ENCODE measurements around the gene SCAMP2.

SCAMP2 gene

GRCh38 chr15:74808078-74808839 lies 64.9 kb downstream of the SCAMP2 start:
- Mint-ChIP-seq H3K27me3 (peaks cover 25% of the 10 kb centered on the region), H3K9me3 (no peaks in the 10 kb centered on the region), H3K4me3 (no peak overlapping the region), H3K27ac (peak overlapping the region; percentile 77), H3K4me1 (peaks cover 14% of the 10 kb centered on the region), H3K36me3 (peaks cover 11% of the 10 kb centered on the region)
- CTCF ChIA-PET: interaction anchor here (0.9 to 5.9 kb wide), 2 partner anchors 38 to 94 kb away, joined by 3 to 48 read pairs; no protein-coding TSS in a partner anchor
- no peak for DNase-seq

GRCh38 chr15:74807282-74807681 lies 65.9 kb downstream of the SCAMP2 start:
- Mint-ChIP-seq H3K27me3 (peaks cover 20% of the 10 kb centered on the region), H3K36me3 (peaks cover 15% of the 10 kb centered on the region), H3K4me3 (no peak overlapping the region), H3K27ac (no peak overlapping the region), H3K9me3 (no peaks in the 10 kb centered on the region), H3K4me1 (peaks cover 14% of the 10 kb centered on the region)
- CTCF ChIA-PET: interaction anchor here (0.7 to 5.9 kb wide), 2 partner anchors 23 to 37 kb away, joined by 3 to 48 read pairs; no protein-coding TSS in a partner anchor
- DNase-seq: no peak

GRCh38 chr15:74804935-74805334 lies 68.2 kb downstream of the SCAMP2 start:
- DNase-seq: no peak
- H3K4me1 Mint-ChIP-seq: peaks cover 20% of the 10 kb centered on the region
- peaks cover 31% of the 10 kb centered on the region for H3K36me3 Mint-ChIP-seq
- peaks cover 18% of the 10 kb centered on the region for H3K27me3 Mint-ChIP-seq
- no peaks in the 10 kb centered on the region for H3K9me3 Mint-ChIP-seq
- CTCF ChIA-PET: interaction anchor here (0.6 to 5.9 kb wide), 6 partner anchors 9 to 173 kb away, joined by 3 to 48 read pairs (median 3); no protein-coding TSS in a partner anchor
- no peak overlapping the region for H3K4me3 Mint-ChIP-seq
- peak overlapping the region; percentile 71 for H3K27ac Mint-ChIP-seq

- no peak overlapping the region for H3K4me3 Mint-ChIP-seq
- peak overlapping the region; percentile 7 for H3K27ac Mint-ChIP-seq
- peaks cover under 1% of the 10 kb centered on the region for H3K27me3 Mint-ChIP-seq
- H3K36me3 Mint-ChIP-seq: peaks cover 44% of the 10 kb centered on the region
- H3K4me1 Mint-ChIP-seq: peaks cover 39% of the 10 kb centered on the region
- CTCF ChIA-PET: interaction anchor here (1.0 to 5.9 kb wide), 3 partner anchors 9 to 32 kb away, joined by 3 to 48 read pairs (median 3); no protein-coding TSS in a partner anchor
- no peaks in the 10 kb centered on the region for H3K9me3 Mint-ChIP-seq
- DNase-seq: no peak
Measured at GRCh38 chr15:74802862-74803447, 70.2 kb downstream of the SCAMP2 start.

GRCh38 chr15:74802290-74802689 lies 70.9 kb downstream of the SCAMP2 start:
- CTCF ChIA-PET: interaction anchor here (1.0 to 1.3 kb wide), 2 partner anchors 8 to 24 kb away, joined by 3 read pairs; no protein-coding TSS in a partner anchor
- Mint-ChIP-seq H3K9me3 (no peaks in the 10 kb centered on the region), H3K27me3 (no peaks in the 10 kb centered on the region), H3K4me3 (no peak overlapping the region), H3K4me1 (peaks cover 46% of the 10 kb centered on the region), H3K27ac (no peak overlapping the region), H3K36me3 (peaks cover 48% of the 10 kb centered on the region)
- DNase-seq: no peak

- Mint-ChIP-seq H3K4me1 (peaks cover 47% of the 10 kb centered on the region), H3K4me3 (no peak overlapping the region), H3K27ac (peak overlapping the region; percentile 60), H3K9me3 (no peaks in the 10 kb centered on the region), H3K36me3 (peaks cover 49% of the 10 kb centered on the region), H3K27me3 (no peaks in the 10 kb centered on the region)
- DNase-seq: no peak
- CTCF ChIA-PET: interaction anchor here (0.8 to 15.9 kb wide), 7 partner anchors 8 to 169 kb away, joined by 3 to 880 read pairs (median 3); partner anchors contain the start of gene CSK
Measured at GRCh38 chr15:74801311-74801997, 71.7 kb downstream of the SCAMP2 start.

GRCh38 chr15:74800559-74801094 lies 72.5 kb downstream of the SCAMP2 start:
- Mint-ChIP-seq H3K27ac (no peak overlapping the region), H3K4me3 (no peak overlapping the region), H3K9me3 (no peaks in the 10 kb centered on the region), H3K27me3 (no peaks in the 10 kb centered on the region), H3K4me1 (peaks cover 52% of the 10 kb centered on the region), H3K36me3 (peaks cover 52% of the 10 kb centered on the region)
- no peak for DNase-seq
- CTCF ChIA-PET: interaction anchor here (0.8 to 15.9 kb wide), 8 partner anchors 9 to 168 kb away, joined by 3 to 880 read pairs (median 3); partner anchors contain the start of gene CSK

- H3K36me3 Mint-ChIP-seq: peaks cover 55% of the 10 kb centered on the region
- peaks cover 58% of the 10 kb centered on the region for H3K4me1 Mint-ChIP-seq
- H3K9me3 Mint-ChIP-seq: no peaks in the 10 kb centered on the region
- H3K27ac Mint-ChIP-seq: peak overlapping the region; percentile 81
- CTCF ChIA-PET: interaction anchor here (0.6 to 15.9 kb wide), 17 partner anchors 9 to 168 kb away, joined by 3 to 880 read pairs (median 3); partner anchors contain the start of genes CPLX3 and CSK
- no peaks in the 10 kb centered on the region for H3K27me3 Mint-ChIP-seq
- peak; percentile 89 for DNase-seq
- no peak overlapping the region for H3K4me3 Mint-ChIP-seq
Measured at GRCh38 chr15:74799856-74800558, 73.2 kb downstream of the SCAMP2 start.

GRCh38 chr15:74799255-74799855 lies 73.8 kb downstream of the SCAMP2 start:
- DNase-seq: peak; percentile 51
- H3K27ac Mint-ChIP-seq: peak overlapping the region; percentile 81
- H3K9me3 Mint-ChIP-seq: no peaks in the 10 kb centered on the region
- H3K27me3 Mint-ChIP-seq: no peaks in the 10 kb centered on the region
- peaks cover 62% of the 10 kb centered on the region for H3K4me1 Mint-ChIP-seq
- H3K4me3 Mint-ChIP-seq: no peak overlapping the region
- CTCF ChIA-PET: interaction anchor here (0.6 to 15.9 kb wide), 15 partner anchors 8 to 166 kb away, joined by 3 to 880 read pairs (median 3); partner anchors contain the start of genes CPLX3 and CSK
- H3K36me3 Mint-ChIP-seq: peaks cover 56% of the 10 kb centered on the region

GRCh38 chr15:74798388-74799254 lies 74.5 kb downstream of the SCAMP2 start:
- H3K36me3 Mint-ChIP-seq: peaks cover 50% of the 10 kb centered on the region
- CTCF ChIA-PET: interaction anchor here (0.9 to 15.9 kb wide), 12 partner anchors 7 to 165 kb away, joined by 3 to 880 read pairs (median 4); partner anchors contain the start of gene CSK
- DNase-seq: no peak
- H3K27ac Mint-ChIP-seq: peak overlapping the region; percentile 81
- H3K4me3 Mint-ChIP-seq: no peak overlapping the region
- H3K9me3 Mint-ChIP-seq: no peaks in the 10 kb centered on the region
- H3K4me1 Mint-ChIP-seq: peaks cover 61% of the 10 kb centered on the region
- H3K27me3 Mint-ChIP-seq: no peaks in the 10 kb centered on the region

- Mint-ChIP-seq H3K4me1 (peaks cover 86% of the 10 kb centered on the region), H3K36me3 (peaks cover 48% of the 10 kb centered on the region), H3K4me3 (no peak overlapping the region), H3K27ac (peak overlapping the region; percentile 88), H3K27me3 (no peaks in the 10 kb centered on the region), H3K9me3 (no peaks in the 10 kb centered on the region)
- CTCF ChIA-PET: interaction anchor here (1.1 to 15.9 kb wide), 4 partner anchors 9 to 162 kb away, joined by 3 to 880 read pairs (median 8); partner anchors contain the start of gene CSK
- peak; percentile 59 for DNase-seq
Measured at GRCh38 chr15:74795966-74796625, 77.1 kb downstream of the SCAMP2 start.

- Mint-ChIP-seq H3K27me3 (no peaks in the 10 kb centered on the region), H3K36me3 (peaks cover 46% of the 10 kb centered on the region), H3K9me3 (no peaks in the 10 kb centered on the region), H3K27ac (peak overlapping the region; percentile 84), H3K4me1 (peaks cover 92% of the 10 kb centered on the region), H3K4me3 (no peak overlapping the region)
- CTCF ChIA-PET: interaction anchor here (1.1 to 15.9 kb wide), 5 partner anchors 16 to 160 kb away, joined by 3 to 880 read pairs (median 4); partner anchors contain the start of gene CSK
- no peak for DNase-seq
Measured at GRCh38 chr15:74794970-74795349, 78.2 kb downstream of the SCAMP2 start.

All from activated naive CD4-positive, alpha-beta T cell treated with anti-CD3 and anti-CD28 coated beads, Interleukin-2, amount 10 ng/mL, durations not matched to agents 7 days and 5 days (primary cell).